NCI-H82 (cell line): ENCODE measurements around the gene LRRK1.

ENCODE experiments used
- DNase-seq: peaks from one replicate; lab custom pipeline; 2025; lab: John Stamatoyannopoulos, UW

The LRRK1 gene

DNA sequence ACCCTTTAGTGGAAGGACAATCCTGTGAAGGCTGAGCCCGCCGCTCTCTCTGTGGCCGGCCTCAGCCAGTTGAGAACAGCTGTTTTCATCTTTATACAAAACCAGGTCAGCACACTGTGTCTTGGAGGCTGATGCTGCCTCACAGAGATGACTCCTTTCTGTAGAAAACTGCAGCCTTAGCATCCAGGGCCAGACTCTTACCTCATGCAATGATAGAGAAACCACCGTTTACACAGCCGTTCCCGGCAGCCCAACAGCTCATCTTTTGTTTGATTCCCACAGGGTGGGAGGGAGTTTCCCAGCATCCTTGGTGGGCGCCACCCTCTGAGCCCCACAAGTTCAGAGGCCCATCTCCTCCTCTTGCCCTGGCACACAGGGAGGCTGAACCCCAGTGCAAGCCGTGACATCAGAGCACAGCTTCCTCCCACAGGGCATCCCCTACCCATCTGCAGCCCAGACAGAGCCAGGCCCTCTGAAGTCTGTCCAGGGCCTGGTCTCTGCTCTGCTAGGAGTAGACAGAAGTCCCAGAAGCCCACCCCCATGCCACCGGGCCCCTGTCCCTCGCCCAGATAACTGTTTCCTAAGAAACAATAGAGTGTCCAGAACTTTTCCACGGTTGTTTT lies 105.0 kb downstream of the LRRK1 start:
- no peak for DNase-seq

DNA sequence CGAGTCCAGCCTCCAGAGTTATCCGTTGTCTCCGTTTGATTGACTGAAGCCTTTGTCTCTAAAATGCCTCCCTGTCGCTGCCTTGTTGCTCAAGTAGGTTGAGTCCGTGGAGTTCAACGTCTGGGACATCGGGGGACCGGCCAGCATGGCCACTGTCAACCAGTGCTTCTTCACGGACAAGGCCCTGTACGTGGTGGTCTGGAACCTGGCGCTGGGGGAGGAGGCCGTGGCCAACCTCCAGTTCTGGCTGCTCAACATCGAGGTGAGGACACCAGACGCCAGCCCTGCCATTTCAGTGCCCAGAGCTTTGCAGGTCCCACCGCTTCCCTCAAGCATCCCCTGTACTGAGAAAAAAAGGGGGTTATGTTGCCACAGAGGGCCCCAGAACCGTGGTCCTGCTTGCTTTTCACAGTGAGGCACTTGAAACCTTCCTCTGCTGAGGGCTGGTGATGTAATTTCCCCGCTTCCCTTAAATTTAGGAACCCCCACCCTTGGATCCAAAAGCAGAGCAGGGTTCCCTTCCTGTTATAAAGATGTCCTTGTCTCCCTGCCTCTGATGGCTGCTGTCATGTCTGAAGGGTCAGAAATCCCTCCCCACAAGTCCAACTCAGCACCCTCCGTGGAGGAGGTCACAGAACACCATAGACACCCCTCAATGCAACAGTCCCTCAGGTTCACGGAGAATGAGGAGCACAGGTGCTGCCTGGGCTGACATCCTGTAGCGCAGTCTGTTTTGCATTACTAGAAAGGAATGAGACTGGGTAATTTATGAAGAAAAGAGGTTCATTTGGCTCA lies 105.7 kb downstream of the LRRK1 start:
- DNase-seq = no peak

DNA sequence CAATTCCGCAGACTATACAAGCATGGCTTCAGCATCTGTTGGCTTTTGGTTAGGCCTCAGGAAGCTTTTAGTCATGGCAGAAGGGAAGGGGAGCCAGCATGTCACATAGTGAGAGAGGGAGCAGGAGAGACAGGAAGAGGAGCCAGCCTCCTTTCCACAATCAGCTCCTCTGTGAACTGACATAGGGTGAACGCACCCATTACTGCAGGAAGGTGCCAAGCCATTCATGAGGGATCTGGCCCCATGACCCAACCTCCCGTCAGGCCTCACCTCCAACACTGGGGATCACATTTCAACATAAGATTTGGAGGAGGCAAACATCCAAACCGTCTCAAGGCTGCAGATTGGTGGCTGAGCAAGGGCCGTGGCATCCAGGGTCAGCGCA lies 106.3 kb downstream of the LRRK1 start:
- DNase-seq = no peak

DNA sequence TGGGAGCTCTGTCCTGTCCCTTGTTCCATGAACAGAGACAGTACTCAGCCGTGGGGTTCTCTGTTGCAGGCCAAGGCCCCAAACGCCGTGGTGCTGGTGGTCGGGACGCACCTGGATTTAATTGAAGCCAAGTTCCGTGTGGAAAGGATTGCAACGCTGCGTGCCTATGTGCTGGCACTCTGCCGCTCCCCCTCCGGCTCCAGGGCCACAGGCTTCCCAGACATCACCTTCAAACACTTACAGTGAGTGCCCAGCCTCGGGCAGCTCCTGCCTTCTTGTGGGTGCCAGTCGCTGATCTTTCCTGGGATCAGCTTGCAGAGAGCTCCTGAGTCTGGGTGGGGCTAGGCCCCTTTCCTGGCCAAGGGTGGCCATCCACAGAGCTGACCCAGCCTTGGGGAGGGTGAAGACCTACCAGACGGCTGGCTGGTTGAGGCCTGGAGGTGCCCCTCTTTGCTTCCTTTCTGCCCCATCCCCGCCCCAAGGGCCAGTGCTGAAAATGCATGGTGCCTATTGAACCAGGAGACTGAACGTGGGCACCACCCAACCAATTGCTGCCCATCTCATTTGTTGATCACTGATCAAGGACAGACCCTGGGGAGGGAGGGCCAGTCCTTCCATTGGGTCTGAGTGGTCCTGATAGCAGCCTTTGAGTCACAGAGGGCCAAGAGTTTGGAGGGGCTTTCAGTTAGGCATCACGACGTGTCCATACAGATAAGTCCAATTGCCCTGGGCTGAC lies 106.9 kb downstream of the LRRK1 start:
- DNase-seq = no peak

DNA sequence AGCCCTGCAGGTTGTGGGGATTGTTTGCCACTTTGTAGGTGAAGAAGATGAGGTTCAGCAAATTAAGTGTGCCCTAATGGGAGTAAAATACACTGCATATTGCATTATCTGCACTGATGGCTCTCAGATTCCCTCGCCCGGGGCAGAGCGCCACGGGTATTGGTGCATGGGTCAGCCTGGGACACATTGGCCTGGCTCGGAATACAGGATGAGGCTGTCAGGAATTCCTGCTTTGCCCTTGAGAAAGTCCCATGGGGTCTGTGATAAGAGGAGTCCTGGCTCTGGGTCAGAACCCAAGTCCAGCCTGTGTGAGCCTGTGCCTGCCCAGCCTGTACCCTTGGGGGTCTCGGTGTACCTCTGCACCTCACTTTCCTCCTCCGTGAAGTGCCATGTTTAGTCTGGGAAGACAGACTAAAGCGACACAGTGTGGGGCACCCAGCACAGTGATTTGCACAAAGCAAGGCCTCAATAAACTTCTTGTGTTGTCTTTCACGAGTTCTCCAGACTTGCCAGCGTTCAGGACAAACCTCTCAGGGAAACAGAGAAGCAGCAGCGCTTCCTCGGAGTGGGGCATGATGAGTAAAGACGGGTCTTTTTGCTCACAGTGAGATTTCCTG lies 107.6 kb downstream of the LRRK1 start:
- no peak for DNase-seq

DNA sequence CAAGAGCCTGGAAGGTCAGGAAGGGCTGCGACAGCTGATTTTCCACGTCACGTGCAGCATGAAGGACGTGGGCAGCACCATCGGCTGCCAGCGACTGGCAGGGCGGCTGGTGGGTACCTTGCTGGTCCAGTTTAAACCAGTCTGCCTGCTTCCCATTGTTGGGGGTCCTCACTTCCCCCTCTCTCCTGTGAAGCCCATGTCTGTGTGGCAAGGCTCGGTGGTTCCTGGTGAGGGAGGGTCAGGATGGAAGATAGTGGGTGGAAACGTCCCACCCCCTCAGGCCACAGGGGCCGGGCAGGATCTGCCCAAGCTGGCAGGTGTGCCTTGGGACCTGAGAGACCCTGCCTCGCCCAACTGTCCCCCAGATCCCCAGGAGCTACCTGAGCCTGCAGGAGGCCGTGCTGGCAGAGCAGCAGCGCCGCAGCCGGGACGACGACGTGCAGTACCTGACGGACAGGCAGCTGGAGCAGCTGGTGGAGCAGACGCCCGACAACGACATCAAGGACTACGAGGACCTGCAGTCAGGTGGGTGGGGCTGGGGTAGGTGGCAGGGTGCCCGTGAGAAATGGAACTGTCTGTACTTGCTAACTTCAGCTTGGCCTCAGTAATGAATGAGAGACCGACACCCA lies 108.2 kb downstream of the LRRK1 start:
- DNase-seq = no peak

DNA sequence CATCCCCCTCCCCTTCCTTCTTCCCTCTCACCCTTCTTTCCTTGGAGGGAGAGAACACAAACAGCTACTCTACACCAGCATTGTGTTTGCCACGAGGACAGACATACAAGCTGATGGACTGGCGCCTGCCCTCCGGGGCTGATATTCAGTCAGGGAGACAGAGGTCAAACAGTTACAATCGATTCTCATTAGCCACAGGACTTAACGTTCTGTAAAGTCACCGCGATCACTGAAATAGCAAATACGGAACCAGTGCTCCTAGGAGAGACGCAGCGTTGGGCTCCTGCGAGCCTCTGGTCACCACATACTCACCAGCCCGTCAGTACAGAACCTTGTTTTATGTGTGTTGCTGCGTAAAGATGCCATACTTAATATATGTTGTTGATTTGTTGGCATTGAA lies 108.8 kb downstream of the LRRK1 start:
- no peak for DNase-seq

DNA sequence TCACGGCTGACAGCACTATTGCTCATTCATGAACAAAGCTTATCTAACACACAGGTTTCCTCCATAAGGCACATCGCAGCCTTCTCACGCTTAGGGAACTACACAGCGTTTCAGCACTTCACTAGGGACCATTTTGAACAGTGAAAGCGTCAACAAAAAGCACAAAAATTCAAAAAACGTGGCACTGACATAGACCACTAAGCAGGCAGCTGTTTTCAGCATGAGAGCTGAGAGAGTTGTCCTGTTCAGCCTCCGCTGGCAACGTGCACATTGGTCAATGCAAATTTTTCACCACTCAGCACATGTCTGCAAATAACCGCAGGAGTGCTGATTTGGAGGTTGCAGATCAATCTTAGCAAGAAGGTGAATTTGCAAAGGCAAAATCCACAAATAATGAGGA lies 109.2 kb downstream of the LRRK1 start:
- no peak for DNase-seq

DNA sequence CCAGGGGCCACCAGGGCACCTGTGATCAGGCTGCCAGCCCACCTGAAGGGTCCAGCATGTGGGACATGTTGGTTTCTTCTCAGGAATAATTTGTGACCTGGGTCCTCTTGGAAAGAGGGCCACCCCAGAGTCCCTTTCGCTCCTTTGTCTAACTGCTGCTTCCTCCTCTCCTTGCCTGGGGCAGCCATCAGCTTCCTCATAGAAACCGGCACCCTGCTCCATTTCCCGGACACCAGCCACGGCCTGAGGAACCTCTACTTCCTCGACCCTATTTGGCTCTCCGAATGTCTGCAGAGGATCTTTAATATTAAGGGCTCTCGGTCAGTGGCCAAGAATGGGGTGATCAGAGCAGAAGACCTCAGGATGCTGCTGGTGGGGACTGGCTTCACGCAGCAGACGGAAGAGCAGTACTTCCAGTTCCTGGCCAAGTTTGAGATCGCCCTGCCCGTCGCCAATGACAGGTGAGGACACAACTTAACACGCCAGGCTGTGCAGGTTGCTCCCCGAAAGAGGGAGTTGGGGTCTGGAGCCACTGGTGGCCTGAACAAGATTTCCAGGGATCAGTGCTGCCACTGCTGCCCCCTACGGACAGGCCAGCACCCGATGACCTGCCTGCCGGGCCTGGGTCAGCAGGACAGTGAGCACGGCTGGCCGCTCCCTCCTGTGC lies 109.7 kb downstream of the LRRK1 start:
- no peak for DNase-seq

DNA sequence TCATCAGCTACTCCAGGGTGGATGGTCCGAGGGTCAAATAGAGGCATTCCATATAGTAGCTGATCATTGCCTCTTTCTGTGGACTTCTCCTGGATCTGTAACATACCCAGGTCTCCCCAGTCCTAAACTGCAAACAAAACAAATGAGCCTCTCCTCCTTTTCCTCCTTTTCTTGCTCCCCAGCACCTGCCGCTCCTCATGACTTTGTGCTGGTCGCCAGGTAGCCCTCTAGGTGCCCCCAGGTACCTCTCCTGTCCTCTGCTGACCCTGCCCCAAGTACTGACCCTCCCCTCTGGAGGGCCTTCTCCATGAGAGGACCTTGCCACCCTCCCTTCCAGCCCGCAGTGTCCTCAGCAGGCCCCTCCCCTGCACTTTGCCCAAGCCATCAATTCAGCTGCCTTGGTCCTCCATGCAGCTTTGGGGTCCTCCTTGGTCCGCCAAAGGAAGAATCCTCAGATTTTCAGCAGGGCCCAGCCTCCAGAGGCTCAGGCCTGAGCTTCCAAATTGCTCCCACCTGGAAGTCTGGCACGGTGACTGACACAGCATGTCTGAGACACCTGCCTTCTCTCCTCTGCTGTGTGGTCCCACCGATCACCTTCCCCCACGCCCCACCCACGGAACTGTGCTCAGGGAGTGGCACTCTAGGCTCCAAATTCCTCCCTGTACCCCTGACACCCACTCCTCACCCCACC lies 111.0 kb downstream of the LRRK1 start:
- DNase-seq = no peak

DNA sequence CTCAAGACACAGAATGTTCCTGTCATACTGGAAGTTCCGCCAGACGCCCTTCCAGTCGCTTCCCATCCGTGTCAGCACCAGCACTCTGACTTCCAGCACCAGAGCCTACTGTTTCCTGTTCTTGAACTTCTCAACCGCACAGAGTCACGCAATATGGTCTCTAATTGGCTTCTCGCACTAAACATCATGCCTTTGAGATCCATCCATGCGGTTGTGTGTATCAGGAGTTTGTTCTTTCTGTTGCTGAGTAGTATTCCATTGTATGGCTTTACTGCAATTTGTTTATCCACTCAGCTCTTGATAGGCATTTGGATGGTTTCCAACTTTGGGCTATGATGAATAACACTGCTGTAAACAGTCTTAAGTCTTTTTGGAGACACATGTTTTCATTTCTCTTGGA lies 112.1 kb downstream of the LRRK1 start:
- no peak for DNase-seq

DNA sequence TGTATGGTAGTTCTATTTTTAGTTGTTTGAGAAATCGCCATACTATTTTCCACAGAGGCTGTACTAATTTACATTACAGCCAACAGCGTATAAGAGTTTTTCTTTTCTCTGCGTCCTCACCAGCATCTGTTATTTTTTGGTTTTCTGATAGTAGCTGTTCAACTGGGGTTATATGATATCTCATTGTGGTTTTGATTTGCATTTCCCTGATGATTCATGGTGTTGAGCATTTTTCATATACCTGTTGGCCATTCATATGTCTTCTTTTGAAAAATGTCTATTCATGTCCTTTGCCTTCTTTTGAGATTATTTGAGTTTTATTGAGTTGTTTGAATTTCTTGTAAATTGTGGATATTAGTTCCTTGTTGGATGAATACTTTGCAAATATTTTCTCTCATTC lies 114.6 kb downstream of the LRRK1 start:
- DNase-seq = no peak

DNA sequence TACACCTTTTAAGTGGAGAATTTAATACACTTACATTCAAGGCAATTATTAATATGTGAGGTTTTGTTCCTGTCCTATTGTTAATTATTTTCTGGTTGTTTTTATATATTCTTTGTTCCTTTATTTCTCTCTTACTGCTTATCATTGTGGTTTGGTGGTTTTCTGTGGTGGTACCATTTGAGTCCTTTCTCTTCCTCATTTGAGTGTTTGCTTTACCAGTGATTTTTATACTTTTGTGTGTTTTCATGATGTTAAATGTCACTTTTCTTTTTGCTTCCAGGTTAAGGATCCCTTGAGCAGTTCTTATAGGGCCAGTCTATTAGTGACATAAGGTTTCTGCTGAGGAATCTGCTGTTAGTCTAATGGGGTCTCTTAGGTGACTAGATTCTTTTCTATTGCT lies 116.5 kb downstream of the LRRK1 start:
- DNase-seq = no peak

DNA sequence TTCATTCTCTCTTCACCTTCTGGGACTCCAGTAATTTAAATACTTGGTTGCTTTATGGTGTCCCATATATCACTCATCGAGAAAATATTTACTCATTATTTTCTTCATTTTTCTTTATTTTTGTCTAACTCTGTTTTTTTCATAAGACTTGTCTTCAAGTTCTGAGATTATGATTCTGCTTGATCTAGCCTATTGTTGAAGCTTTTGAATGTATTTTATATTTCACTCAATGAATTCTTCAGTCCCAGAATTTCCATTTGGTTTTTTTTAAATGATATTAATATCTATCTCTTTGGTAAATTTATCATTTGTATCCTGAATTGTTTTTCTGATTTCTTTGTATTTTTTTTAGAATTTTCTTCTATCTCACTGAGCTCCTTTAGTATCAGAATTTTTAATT lies 117.0 kb downstream of the LRRK1 start:
- no peak for DNase-seq

DNA sequence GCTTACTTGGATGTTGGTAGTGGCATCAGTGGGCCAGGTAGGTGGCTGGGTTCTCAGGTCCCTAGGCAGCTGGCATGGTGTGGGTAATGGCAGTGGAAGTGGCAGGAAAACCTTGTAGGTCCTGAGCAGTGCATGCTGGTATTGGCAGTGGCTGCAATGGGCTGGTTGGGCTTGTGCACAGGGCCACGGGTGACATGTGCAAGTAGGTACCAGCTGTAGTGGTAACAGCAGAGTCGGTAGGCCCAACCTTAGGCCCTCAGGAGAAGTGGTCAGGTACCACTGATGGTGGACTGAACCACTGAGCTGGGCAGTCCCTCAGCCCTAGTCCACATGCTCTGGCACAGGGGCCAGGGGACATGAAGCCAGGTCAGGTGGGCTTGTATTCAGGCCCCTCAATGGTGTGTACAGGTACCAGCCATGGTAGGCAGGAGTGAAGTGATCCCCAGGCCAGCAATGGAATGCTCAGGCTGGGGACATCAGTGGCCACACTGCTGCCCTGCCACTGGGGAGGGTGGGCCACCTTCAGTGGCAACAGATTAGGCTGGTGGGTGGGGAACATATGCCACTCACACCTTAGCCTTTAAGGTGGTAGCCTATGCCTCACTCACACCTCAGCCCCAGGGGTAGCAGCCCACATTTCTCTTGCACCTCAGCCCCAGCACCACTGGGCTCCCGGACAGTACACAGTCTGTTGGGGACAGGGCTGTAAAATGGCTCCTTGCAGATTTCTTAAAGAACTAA lies 118.1 kb downstream of the LRRK1 start:
- DNase-seq = no peak

DNA sequence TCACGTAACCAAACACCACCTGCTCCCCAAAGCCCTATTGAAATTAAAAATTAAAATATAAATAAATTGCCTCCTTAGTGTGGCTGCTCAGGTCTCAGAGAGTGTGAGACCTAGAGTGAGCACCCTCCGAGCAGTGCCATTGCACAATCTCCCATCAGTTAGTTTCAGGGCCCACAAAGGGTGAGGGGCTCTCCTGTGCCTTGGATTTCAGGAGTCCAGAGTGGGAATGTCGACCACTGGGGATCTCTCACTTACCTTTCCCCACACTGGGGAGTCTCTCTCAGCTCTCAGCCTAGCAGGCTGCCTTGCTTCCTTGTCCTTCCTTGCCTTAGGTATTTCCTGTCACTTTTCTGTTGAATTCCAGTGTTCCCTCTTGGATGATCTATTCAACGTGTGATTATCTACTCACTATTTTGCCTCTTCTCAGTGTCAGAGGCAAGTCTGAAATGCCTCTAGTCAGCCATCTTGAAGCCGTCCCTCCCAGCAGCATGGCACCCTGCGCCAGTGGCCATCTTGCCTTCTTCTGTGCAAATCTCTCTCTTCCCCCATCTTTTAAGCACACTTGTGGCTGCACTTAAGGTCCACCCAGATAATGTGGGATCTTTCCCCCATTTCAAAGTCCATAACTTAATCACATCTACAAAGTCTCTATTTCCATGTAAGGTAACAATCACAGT lies 119.3 kb downstream of the LRRK1 start:
- DNase-seq = no peak

DNA sequence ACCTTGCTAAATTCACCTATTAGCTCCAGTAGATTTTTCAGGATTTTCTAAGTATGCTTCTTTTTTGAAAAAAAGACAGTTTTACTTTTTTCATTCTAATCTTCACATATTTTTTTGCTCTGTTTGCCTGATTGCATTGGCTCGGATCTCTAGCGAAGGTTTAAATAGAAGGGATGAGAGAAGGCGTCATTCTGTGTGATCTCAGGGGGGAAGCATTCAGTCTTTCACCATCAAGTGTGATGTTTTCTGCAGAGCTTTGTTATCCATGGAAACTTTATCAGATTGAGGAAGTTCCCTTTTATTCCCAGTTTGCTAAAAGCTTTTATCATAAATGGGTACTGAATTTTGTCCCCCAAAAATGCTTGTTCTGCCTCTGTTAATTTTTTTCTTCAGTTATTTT lies 120.3 kb downstream of the LRRK1 start:
- no peak for DNase-seq

DNA sequence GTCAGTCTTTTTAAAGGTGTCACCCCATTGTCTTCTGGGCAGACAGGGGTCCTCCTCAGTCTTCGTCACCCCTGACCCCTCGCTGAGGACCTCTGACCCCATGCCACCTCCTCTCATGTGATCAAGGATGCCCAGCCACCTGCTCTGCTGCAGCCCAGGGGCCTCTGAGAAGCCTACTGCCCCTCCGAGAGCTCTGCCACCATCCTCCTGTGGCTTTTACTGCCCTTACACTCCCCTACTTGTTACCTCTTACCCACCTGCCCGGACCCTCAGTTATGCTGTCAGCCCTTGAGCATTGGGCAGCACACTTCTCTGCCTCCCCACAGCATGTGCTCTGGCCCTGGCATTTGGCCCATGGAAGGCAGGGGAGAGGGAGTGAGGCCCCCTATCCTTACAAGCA lies 123.2 kb downstream of the LRRK1 start:
- DNase-seq = no peak

DNA sequence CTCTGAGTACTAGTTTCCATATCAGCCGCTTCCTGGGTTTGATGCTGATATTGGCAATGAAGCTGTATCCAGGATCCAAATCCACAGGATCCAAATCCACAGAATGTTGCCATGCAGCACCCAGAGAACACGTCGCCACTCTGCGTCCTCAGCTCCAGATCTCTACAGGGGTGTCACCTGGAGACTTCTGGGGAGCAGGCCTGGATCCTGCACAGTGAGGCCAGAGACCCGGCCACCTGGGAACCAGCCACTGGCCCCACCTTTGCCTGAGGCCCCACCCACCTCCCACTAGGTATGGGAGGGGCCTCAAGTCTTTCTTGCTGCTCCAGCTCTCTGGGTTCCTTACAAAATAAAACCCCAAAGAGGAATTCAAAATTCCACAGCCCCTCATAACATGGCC lies 123.9 kb downstream of the LRRK1 start:
- DNase-seq = no peak
